SK-N-SH (cell line): Measurements from ENCODE around the gene RGMA. TPM values are rescaled to one million over a fixed set of nuclear protein-coding genes. Genes with fewer than 3 reads are reported as not detected.

Source experiments
- CTCF ChIA-PET: fragments of 300-600, 350-600 bp; formaldehyde crosslinking; extraction: SDS; loops from one replicate; lab custom pipeline; 2021; lab: Yijun Ruan, JAX
- POLR2A ChIA-PET: fragments of 350-600 bp; sonication (Branson Sonifier 250); formaldehyde crosslinking; extraction: SDS; loops from one replicate; lab custom pipeline; 2020; ENCODE audit warnings: antibody characterized with exemption, inconsistent platforms; lab: Yijun Ruan, JAX
- DNase-seq: peaks from one replicate; pipeline ENCODE4 v3.0.0; 2012
- H2AFZ ChIP-seq: fragments of 200-600 bp; sonication (generic); 2 replicates; pipeline ENCODE4 v1.8.1; 2016; ENCODE audit warnings: antibody characterized with exemption, mild to moderate bottlenecking, low read depth
- H3F3A ChIP-seq: fragments of 200-600 bp; sonication (generic); replicated peaks from 2 replicates; pipeline ENCODE3; 2016; ENCODE audit warnings: antibody characterized with exemption, mild to moderate bottlenecking; ENCODE audit not compliant: insufficient read depth
- H3K27ac ChIP-seq, 2 experiments: fragments of 200-500 bp in 1 of 2; fragments of 200-600 bp in 1 of 2; sonication (Bioruptor generic) in 1 of 2; sonication (generic), shearing (Covaris generic) in 1 of 2; 2 replicates each; pipeline versions ENCODE4 v1.5.1 to v1.6.1; 2014 to 2016; ENCODE audit warnings: low read depth in 2 of 2, inconsistent platforms in 1 of 2, low read length in 1 of 2, mild to moderate bottlenecking in 1 of 2, mixed read lengths in 1 of 2
- H3K27me3 ChIP-seq: fragments of 200-600 bp; sonication (generic), shearing (Covaris generic); 2 replicates; pipeline ENCODE4 v1.6.1; 2016; ENCODE audit warnings: mixed run types; ENCODE audit not compliant: insufficient read depth
- H3K36me3 ChIP-seq, 2 experiments: fragments of 200-500 bp in 1 of 2; fragments of 200-600 bp in 1 of 2; sonication (Bioruptor generic) in 1 of 2; sonication (generic) in 1 of 2; replicated peaks in 1 of 2; 2 replicates each; pipeline versions ENCODE3 to v1.5.1; 2014 to 2016; ENCODE audit warnings: low read length in 1 of 2, mild to moderate bottlenecking in 1 of 2; ENCODE audit not compliant: insufficient read depth in 2 of 2, control insufficient read depth in 1 of 2
- H3K4me1 ChIP-seq, 2 experiments: fragments of 200-500 bp in 1 of 2; fragments of 200-600 bp in 1 of 2; sonication (Bioruptor generic) in 1 of 2; sonication (generic), shearing (Covaris generic) in 1 of 2; 2 replicates each; pipeline versions ENCODE4 v1.5.1 to v1.6.1; 2014 to 2016; ENCODE audit warnings: low read depth in 1 of 2, low read length in 1 of 2, mixed run types in 1 of 2; ENCODE audit not compliant: insufficient read depth in 2 of 2, control insufficient read depth in 1 of 2
- H3K4me2 ChIP-seq: fragments of 200-600 bp; sonication (generic), shearing (Covaris generic); 2 replicates; pipeline ENCODE4 v1.6.1; 2017; ENCODE audit warnings: mixed run types
- H3K4me3 ChIP-seq, 2 experiments: fragments of 200-500 bp in 1 of 2; fragments of 200-600 bp in 1 of 2; sonication (Bioruptor generic) in 1 of 2; sonication (generic), shearing (Covaris generic) in 1 of 2; 2 replicates each; pipeline versions ENCODE4 v1.5.1 to v1.8.1; 2014 to 2016; ENCODE audit warnings: low read depth in 2 of 2, inconsistent platforms in 1 of 2, low read length in 1 of 2, mild to moderate bottlenecking in 1 of 2, mixed read lengths in 1 of 2, moderate library complexity in 1 of 2
- H3K79me2 ChIP-seq: fragments of 200-600 bp; sonication (generic); 2 replicates; pipeline ENCODE4 v1.8.1; 2017; ENCODE audit warnings: mild to moderate bottlenecking; ENCODE audit not compliant: insufficient read depth
- H3K9ac ChIP-seq: fragments of 200-600 bp; sonication (generic); 2 replicates; pipeline ENCODE4 v1.6.1; 2017; ENCODE audit warnings: mixed run types
- H3K9me2 ChIP-seq: fragments of 200-600 bp; sonication (generic); 2 replicates; pipeline ENCODE4 v1.6.1; 2017; ENCODE audit warnings: mixed run types
- H3K9me3 ChIP-seq: fragments of 200-600 bp; sonication (generic); 2 replicates; pipeline ENCODE4 v1.6.1; 2017; ENCODE audit warnings: mixed run types, mild to moderate bottlenecking, moderate library complexity
- H4K20me1 ChIP-seq: fragments of 200-600 bp; sonication (generic); 2 replicates; pipeline ENCODE4 v1.6.1; 2017; ENCODE audit warnings: mild to moderate bottlenecking, mixed run types; ENCODE audit not compliant: insufficient read depth
- ELF1 ChIP-seq: IDR thresholded peaks from 2 replicates; pipeline ENCODE4 v1.4.0; 2012
- FOSL2 ChIP-seq: IDR thresholded peaks from 2 replicates; pipeline ENCODE4 v1.4.0; 2012; ENCODE audit warnings: low read depth, mild to moderate bottlenecking, moderate library complexity, borderline replicate concordance
- FOXJ3 ChIP-seq: sonication (generic); formaldehyde crosslinking; IDR thresholded peaks from 2 replicates; pipeline ENCODE4 v1.5.1; 2020; ENCODE audit warnings: mild to moderate bottlenecking, missing genetic modification reagents
- GATA2 ChIP-seq: sonication (generic); formaldehyde crosslinking; IDR thresholded peaks from 2 replicates; pipeline ENCODE4 v1.5.0; 2020; ENCODE audit warnings: mild to moderate bottlenecking, missing genetic modification reagents
- IRF3 ChIP-seq: fragments of 150-350 bp; IDR thresholded peaks from 2 replicates; pipeline ENCODE4 v1.6.1; 2016; ENCODE audit warnings: mild to moderate bottlenecking, low read depth, low read length
- JUND ChIP-seq: IDR thresholded peaks from 2 replicates; pipeline ENCODE4 v1.4.0; 2012
- MAX ChIP-seq: IDR thresholded peaks from 2 replicates; pipeline ENCODE4 v1.4.0; 2012; ENCODE audit warnings: low read depth
- REST ChIP-seq: IDR thresholded peaks from 2 replicates; pipeline ENCODE4 v1.6.1; 2012; ENCODE audit warnings: mild to moderate bottlenecking, low read depth, low read length, moderate library complexity
- RFX5 ChIP-seq: IDR thresholded peaks from 2 replicates; pipeline ENCODE4 v1.6.1; 2012; ENCODE audit warnings: mild to moderate bottlenecking, improper control_type of control experiment, low read length
- SMC3 ChIP-seq: IDR thresholded peaks from 2 replicates; pipeline ENCODE4 v1.6.1; 2012; ENCODE audit warnings: low read depth, low read length, improper control_type of control experiment
- TCF12 ChIP-seq: IDR thresholded peaks from 2 replicates; pipeline ENCODE4 v1.4.0; 2012
- YY1 ChIP-seq: IDR thresholded peaks from 2 replicates; pipeline ENCODE4 v1.4.0; 2012; ENCODE audit warnings: low read depth, mild to moderate bottlenecking
- WGBS: methylation state at CpG from one replicate; pipeline ENCODE4 v1.1.6; 2017; ENCODE audit warnings: low lambda C conversion rate; 5-methylcytosine and 5-hydroxymethylcytosine counted together
- polyA plus RNA-seq, 3 experiments: library from polyadenylated mRNA; depleted of rRNA; stranded (reverse); fragments of >200 nt; gene quantifications; 2 replicates each; pipeline ENCODE4 v1.2.3, GENCODE V29; 2012

Gene RGMA
- polyA plus RNA-seq, 1 of the 3 experiments (the other 2 are of a cell fraction): 1.5 TPM

GRCh38 chr15:93135997-93136397 is 47.0 kb upstream of the RGMA start:
- H3K9ac ChIP-seq: no peak overlapping the region
- H3K36me3 ChIP-seq: no peaks in the 10 kb centered on the region
- no peak for DNase-seq
- H3F3A ChIP-seq: no peaks in the 10 kb centered on the region
- H3K9me2 ChIP-seq: no peaks in the 10 kb centered on the region
- no peaks in the 10 kb centered on the region for H3K9me3 ChIP-seq
- no peak overlapping the region for H3K27ac ChIP-seq
- no peaks in the 10 kb centered on the region for H4K20me1 ChIP-seq
- H3K27me3 ChIP-seq: no peaks in the 10 kb centered on the region
- H3K4me2 ChIP-seq: no peak overlapping the region
- ChIA-PET CTCF (no interaction called here), POLR2A (no interaction called here)
- no peaks in the 10 kb centered on the region for H3K79me2 ChIP-seq
- H3K4me3 ChIP-seq: no peak overlapping the region
- no peak overlapping the region for H2AFZ ChIP-seq
- TF ChIP-seq MAX: no peak
- no peak for TF ChIP-seq ELF1
- TF ChIP-seq SMC3: no peak
- TF ChIP-seq JUND: no peak
- TF ChIP-seq TCF12: no peak
- TF ChIP-seq YY1: no peak
- no peak for TF ChIP-seq FOXJ3 (CRISPR knock-in tag)
- no peak for TF ChIP-seq GATA2 (CRISPR knock-in tag)
- TF ChIP-seq RFX5: no peak
- TF ChIP-seq REST: no peak
- WGBS: 31% methylated on average over 3 of the region's 3 CpGs
- no peaks in the 10 kb centered on the region; a peak in 1 of 4 replicates for H3K4me1 ChIP-seq

- POLR2A ChIA-PET: no interaction called here
- DNase-seq: no peak
- Histone ChIP-seq H3K4me3 (no peak overlapping the region), H3F3A (no peaks in the 10 kb centered on the region), H2AFZ (no peak overlapping the region), H3K9me3 (no peaks in the 10 kb centered on the region), H3K9ac (no peak overlapping the region), H3K27ac (no peak overlapping the region), H3K9me2 (no peaks in the 10 kb centered on the region), H3K79me2 (no peaks in the 10 kb centered on the region), H3K27me3 (no peaks in the 10 kb centered on the region), H3K36me3 (no peaks in the 10 kb centered on the region), H3K4me1 (no peaks in the 10 kb centered on the region; a peak in 1 of 4 replicates), H3K4me2 (no peak overlapping the region), H4K20me1 (no peaks in the 10 kb centered on the region)
- CTCF ChIA-PET: no interaction called here
- WGBS: 34% methylated on average over 3 of the region's 3 CpGs
- TF ChIP-seq IRF3 (no peak), YY1 (no peak), FOSL2 (no peak)
Observed at GRCh38 chr15:93135459-93135858, 46.4 kb upstream of the RGMA start.
